ENCODE measurements around the gene ZNF511. TPM values are rescaled to one million over a fixed set of nuclear protein-coding genes. Genes with fewer than 3 reads are reported as not detected.

Gene ZNF511
- total and polyA plus RNA-seq, 9 of the 15 experiments (the other 6 are each of a cell fraction or from before 2014, with no cell fraction given): 0.61 to 69.3 (median 40.1) TPM

GRCh38 chr10:133335246-133336117 lies 26.8 kb downstream of the ZNF511 start:
- Histone ChIP-seq H3K4me1 (replicated peaks in 1 of 2; ENCODE audit: control insufficient read depth in 2 of 2, insufficient read depth in 2 of 2, low read length in 2 of 2) (peaks cover 0 to 26% of the 10 kb centered on the region in 2 experiments; a peak in 2 of 5 replicates), H3K4me3 (peak overlapping the region; percentile 22), H3K9me3 (replicated peaks; ENCODE audit: control insufficient read depth, insufficient read depth, low read depth, low read length) (no peaks in the 10 kb centered on the region), H3K79me2 (ENCODE audit: control insufficient read depth, insufficient read depth, low read length) (no peaks in the 10 kb centered on the region), H2AFZ (ENCODE audit: low read depth, low read length) (0 out of 2 replicates have a peak overlapping the region, but pooled peaks have one; percentile 32), H3K9ac (ENCODE audit: insufficient read depth in 1 of 2, low read depth in 2 of 2, low read length in 2 of 2) (peak overlapping the region in 1 of 2 experiments; percentile 35; a peak in 1 of 4 replicates), H3K9me1 (ENCODE audit: control insufficient read depth, insufficient read depth, low read length) (no peaks in the 10 kb centered on the region), H3K27ac (ENCODE audit: extremely low read depth, low read depth, low read length) (no peak overlapping the region), H3K4me2 (ENCODE audit: insufficient read depth, low read length) (peak overlapping the region; percentile 33; the same call in 1 of the 2 replicates), H3K27me3 (ENCODE audit: control insufficient read depth in 2 of 2, insufficient read depth in 2 of 2, low read length in 2 of 2) (peaks cover 8 to 12% of the 10 kb centered on the region in 2 experiments; a peak in 4 of 5 replicates), H3K36me3 (ENCODE audit: control insufficient read depth, insufficient read depth, low read length) (no peaks in the 10 kb centered on the region), H4K20me1 (replicated peaks; ENCODE audit: control insufficient read depth, insufficient read depth, low read length) (no peaks in the 10 kb centered on the region)
- WGBS (ENCODE audit: insufficient coverage, low coverage, missing lambda C conversion rate): 2% methylated on average over 29 of the region's 75 CpGs
- intact Hi-C loops (cut with micrococcal nuclease) (no loop called here), in situ Hi-C loops (cut with MboI) (no loop called here)
- ChIA-PET CTCF (ENCODE audit: low intra/inter-chr PET ratio) (no interaction called here), POLR2A (no interaction called here)
- FAIRE-seq (no peak), ATAC-seq (peak; percentile 56), DNase-seq (ENCODE audit: extremely low read depth in 1 of 4, low spot score in 3 of 4) (peak; percentile 47 to 66 (median 63))
- BruUV-seq (replicated peaks): no TSS peak
- TF ChIP-seq RFX1 (IDR thresholded peaks at IDR 0.05) (peak; percentile 95), SMARCA4 (IDR thresholded peaks at IDR 0.05) (no peak), NRF1 (conservative IDR thresholded peaks at IDR 0.05 in 1 of 2, IDR thresholded peaks at IDR 0.05 in 1 of 2) (0 out of 4 replicates have a peak, but pooled peaks of 1 of the 2 experiments have one; percentile 29), MCM7 (IDR thresholded peaks at IDR 0.05) (no peak), CREM (IDR thresholded peaks at IDR 0.05; ENCODE audit: low read depth) (peak; percentile 48; the same call in 1 of the 2 replicates), CSDE1 (IDR thresholded peaks at IDR 0.05) (peak in 1 of 2 experiments; percentile 69; a peak in 2 of 4 replicates), ATF7 (IDR thresholded peaks at IDR 0.05) (0 out of 2 replicates have a peak, but pooled peaks have one; percentile 14), SAFB (IDR thresholded peaks at IDR 0.05; ENCODE audit: borderline replicate concordance, low read depth, low read length) (peak; percentile 73), C11orf30 (IDR thresholded peaks at IDR 0.05; ENCODE audit: low read depth) (no peak), ZBTB34 (CRISPR knock-in tag; IDR thresholded peaks at IDR 0.05) (no peak), ATF1 (CRISPR knock-in tag; IDR thresholded peaks at IDR 0.05) (no peak), ATF1 (tag; IDR thresholded peaks at IDR 0.05) (peak; percentile 59), NFE2 (IDR thresholded peaks at IDR 0.05; ENCODE audit: low read depth) (peak; percentile 51; the same call in 1 of the 2 replicates)
- TF ChIP-seq, protein P1, sequence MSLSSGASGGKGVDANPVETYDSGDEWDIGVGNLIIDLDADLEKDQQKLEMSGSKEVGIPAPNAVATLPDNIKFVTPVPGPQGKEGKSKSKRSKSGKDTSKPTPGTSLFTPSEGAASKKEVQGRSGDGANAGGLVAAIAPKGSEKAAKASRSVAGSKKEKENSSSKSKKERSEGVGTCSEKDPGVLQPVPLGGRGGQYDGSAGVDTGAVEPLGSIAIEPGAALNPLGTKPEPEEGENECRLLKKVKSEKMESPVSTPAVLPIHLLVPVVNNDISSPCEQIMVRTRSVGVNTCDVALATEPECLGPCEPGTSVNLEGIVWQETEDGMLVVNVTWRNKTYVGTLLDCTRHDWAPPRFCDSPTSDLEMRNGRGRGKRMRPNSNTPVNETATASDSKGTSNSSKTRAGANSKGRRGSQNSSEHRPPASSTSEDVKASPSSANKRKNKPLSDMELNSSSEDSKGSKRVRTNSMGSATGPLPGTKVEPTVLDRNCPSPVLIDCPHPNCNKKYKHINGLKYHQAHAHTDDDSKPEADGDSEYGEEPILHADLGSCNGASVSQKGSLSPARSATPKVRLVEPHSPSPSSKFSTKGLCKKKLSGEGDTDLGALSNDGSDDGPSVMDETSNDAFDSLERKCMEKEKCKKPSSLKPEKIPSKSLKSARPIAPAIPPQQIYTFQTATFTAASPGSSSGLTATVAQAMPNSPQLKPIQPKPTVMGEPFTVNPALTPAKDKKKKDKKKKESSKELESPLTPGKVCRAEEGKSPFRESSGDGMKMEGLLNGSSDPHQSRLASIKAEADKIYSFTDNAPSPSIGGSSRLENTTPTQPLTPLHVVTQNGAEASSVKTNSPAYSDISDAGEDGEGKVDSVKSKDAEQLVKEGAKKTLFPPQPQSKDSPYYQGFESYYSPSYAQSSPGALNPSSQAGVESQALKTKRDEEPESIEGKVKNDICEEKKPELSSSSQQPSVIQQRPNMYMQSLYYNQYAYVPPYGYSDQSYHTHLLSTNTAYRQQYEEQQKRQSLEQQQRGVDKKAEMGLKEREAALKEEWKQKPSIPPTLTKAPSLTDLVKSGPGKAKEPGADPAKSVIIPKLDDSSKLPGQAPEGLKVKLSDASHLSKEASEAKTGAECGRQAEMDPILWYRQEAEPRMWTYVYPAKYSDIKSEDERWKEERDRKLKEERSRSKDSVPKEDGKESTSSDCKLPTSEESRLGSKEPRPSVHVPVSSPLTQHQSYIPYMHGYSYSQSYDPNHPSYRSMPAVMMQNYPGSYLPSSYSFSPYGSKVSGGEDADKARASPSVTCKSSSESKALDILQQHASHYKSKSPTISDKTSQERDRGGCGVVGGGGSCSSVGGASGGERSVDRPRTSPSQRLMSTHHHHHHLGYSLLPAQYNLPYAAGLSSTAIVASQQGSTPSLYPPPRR (CRISPR knock-in tag; IDR thresholded peaks at IDR 0.05; ENCODE audit: borderline replicate concordance): no peak
- TF ChIP-seq, protein P2, sequence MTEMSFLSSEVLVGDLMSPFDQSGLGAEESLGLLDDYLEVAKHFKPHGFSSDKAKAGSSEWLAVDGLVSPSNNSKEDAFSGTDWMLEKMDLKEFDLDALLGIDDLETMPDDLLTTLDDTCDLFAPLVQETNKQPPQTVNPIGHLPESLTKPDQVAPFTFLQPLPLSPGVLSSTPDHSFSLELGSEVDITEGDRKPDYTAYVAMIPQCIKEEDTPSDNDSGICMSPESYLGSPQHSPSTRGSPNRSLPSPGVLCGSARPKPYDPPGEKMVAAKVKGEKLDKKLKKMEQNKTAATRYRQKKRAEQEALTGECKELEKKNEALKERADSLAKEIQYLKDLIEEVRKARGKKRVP (CRISPR knock-in tag; IDR thresholded peaks at IDR 0.05): no peak

All from K562 (cell line).